Measurements from ENCODE around the gene KLKB1. TPM values are rescaled to one million over a fixed set of nuclear protein-coding genes. Genes with fewer than 3 reads are reported as not detected.
"Not testable (repeated sequence)": the region's sequence is repeated elsewhere in the genome, so short reads cannot be mapped to it uniquely, and the experiment has no call there.

Gene KLKB1
- total RNA-seq, 1 experiment from 2014 or later, result not detected

DNA sequence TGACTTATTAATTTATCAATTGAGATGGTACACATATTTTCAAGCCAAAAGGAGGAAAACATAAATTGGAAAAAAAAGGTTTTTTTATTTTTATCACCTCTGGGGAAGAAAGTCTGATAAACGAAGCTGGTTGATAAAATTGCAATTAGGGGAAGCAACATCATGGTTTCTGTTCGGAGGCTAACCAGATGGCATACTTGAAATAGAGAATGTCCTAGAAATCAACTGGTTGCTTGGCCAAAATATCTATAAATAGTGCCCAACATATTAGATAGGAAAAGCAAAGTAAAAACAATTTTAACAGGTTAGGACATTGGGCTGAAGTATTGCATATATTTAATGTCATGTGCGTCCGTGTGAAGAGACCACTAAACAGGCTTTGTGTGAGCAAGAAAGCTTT, 14.3 kb downstream of the KLKB1 start:
- H3K9me3 Mint-ChIP-seq (ENCODE audit: unreplicated experiment), result no peaks in the 10 kb centered on the region
- H3K27me3 Mint-ChIP-seq (ENCODE audit: insufficient read depth, unreplicated experiment), result peaks cover 7% of the 10 kb centered on the region
- H3K4me3 Mint-ChIP-seq (ENCODE audit: unreplicated experiment), result no peak overlapping the region
- TF ChIP-seq, protein P1, sequence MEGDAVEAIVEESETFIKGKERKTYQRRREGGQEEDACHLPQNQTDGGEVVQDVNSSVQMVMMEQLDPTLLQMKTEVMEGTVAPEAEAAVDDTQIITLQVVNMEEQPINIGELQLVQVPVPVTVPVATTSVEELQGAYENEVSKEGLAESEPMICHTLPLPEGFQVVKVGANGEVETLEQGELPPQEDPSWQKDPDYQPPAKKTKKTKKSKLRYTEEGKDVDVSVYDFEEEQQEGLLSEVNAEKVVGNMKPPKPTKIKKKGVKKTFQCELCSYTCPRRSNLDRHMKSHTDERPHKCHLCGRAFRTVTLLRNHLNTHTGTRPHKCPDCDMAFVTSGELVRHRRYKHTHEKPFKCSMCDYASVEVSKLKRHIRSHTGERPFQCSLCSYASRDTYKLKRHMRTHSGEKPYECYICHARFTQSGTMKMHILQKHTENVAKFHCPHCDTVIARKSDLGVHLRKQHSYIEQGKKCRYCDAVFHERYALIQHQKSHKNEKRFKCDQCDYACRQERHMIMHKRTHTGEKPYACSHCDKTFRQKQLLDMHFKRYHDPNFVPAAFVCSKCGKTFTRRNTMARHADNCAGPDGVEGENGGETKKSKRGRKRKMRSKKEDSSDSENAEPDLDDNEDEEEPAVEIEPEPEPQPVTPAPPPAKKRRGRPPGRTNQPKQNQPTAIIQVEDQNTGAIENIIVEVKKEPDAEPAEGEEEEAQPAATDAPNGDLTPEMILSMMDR (IDR thresholded peaks at IDR 0.05; ENCODE audit: insufficient read depth in 1 of 2, low read depth in 1 of 2, low read length in 1 of 2, severe bottlenecking in 1 of 2, unreplicated experiment in 1 of 2), result no peak
- no peaks in the 10 kb centered on the region for H3K36me3 Mint-ChIP-seq (ENCODE audit: insufficient read depth, unreplicated experiment)
- CTCF ChIA-PET, result interaction anchor here (0.6 kb wide), 1 partner anchor 24 kb away, joined by 4 read pairs; no protein-coding TSS in a partner anchor
- H3K27ac Mint-ChIP-seq (ENCODE audit: unreplicated experiment), result no peak overlapping the region
- no peaks in the 10 kb centered on the region for H3K4me1 Mint-ChIP-seq (ENCODE audit: low read depth, unreplicated experiment)
- intact Hi-C loops (cut with micrococcal nuclease; ENCODE audit: unreplicated experiment), result no loop called here
- Histone ChIP-seq H3K4me1 (no peaks in the 10 kb centered on the region), H3K9me3 (no peaks in the 10 kb centered on the region), H3K36me3 (ENCODE audit: control insufficient read depth, insufficient read depth, low read length) (no peaks in the 10 kb centered on the region), H3K27me3 (replicated peaks; ENCODE audit: control insufficient read depth, insufficient read depth, low read length) (no peaks in the 10 kb centered on the region), H3K4me3 (ENCODE audit: low read depth, low read length) (no peak overlapping the region)
- no TSS peak for BruUV-seq (replicated peaks)
- DNase-seq, result no peak
- POLR2A ChIA-PET, result no interaction called here

DNA sequence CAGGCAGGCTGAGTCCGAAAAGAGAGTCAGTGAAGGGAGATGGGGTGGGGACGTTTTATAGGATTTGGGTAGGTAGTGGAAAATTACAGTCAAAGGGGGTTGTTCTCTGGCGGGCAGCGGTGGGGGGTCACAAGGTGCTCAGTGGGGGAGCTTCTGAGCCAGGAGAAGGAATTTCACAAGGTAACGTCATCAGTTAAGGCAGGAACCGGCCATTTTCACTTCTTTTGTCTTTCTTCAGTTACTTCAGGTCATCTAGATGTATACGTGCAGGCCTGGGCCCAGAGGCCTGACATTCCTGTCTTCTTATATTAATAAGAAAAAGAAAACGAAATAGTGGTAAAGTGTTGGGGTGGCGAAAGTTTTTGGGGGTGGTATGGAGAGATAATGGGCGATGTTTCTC, 14.7 kb downstream of the KLKB1 start:
- H3K4me3 Mint-ChIP-seq (ENCODE audit: unreplicated experiment); BruUV-seq (replicated peaks); H3K4me3 ChIP-seq (ENCODE audit: low read depth, low read length); H3K4me1 Mint-ChIP-seq (ENCODE audit: low read depth, unreplicated experiment); H3K4me1 ChIP-seq; POLR2A ChIA-PET; H3K27ac Mint-ChIP-seq (ENCODE audit: unreplicated experiment); H3K9me3 ChIP-seq; H3K9me3 Mint-ChIP-seq (ENCODE audit: unreplicated experiment); H3K36me3 Mint-ChIP-seq (ENCODE audit: insufficient read depth, unreplicated experiment); intact Hi-C loops (cut with micrococcal nuclease; ENCODE audit: unreplicated experiment); H3K27me3 Mint-ChIP-seq (ENCODE audit: insufficient read depth, unreplicated experiment); H3K27me3 ChIP-seq (replicated peaks; ENCODE audit: control insufficient read depth, insufficient read depth, low read length); H3K36me3 ChIP-seq (ENCODE audit: control insufficient read depth, insufficient read depth, low read length); DNase-seq: not testable (repeated sequence)
- CTCF ChIA-PET, result interaction anchor here (0.6 kb wide), 1 partner anchor 24 kb away, joined by 4 read pairs; no protein-coding TSS in a partner anchor

DNA sequence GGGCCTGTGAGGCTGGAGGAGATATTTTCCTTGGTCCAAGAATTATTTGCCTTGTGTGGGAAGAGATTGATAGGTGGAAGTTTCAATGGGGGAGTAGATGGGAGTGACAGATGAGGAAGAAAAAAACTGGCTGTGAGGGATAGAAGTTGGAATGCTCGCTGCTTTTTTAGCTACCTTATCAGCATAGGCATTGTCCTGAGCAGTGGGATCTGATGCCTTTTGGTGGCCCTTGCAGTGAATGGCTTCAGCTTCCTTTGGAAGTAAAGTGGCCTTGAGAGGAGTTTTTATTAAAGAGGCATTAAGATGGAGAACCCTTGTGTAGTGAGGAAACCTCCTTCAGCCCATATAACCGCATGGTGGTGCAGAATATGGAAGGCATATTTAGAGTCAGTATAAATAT, 16.0 kb downstream of the KLKB1 start:
- no peak for DNase-seq
- POLR2A ChIA-PET, result no interaction called here
- BruUV-seq (replicated peaks), result no TSS peak
- no peaks in the 10 kb centered on the region for H3K9me3 Mint-ChIP-seq (ENCODE audit: unreplicated experiment)
- intact Hi-C loops (cut with micrococcal nuclease; ENCODE audit: unreplicated experiment), result no loop called here
- H3K36me3 Mint-ChIP-seq (ENCODE audit: insufficient read depth, unreplicated experiment), result no peaks in the 10 kb centered on the region
- TF ChIP-seq, protein P1 (IDR thresholded peaks at IDR 0.05; ENCODE audit: insufficient read depth in 1 of 2, low read depth in 1 of 2, low read length in 1 of 2, severe bottlenecking in 1 of 2, unreplicated experiment in 1 of 2), result no peak
- no peaks in the 10 kb centered on the region for H3K4me1 ChIP-seq
- no peak overlapping the region for H3K27ac Mint-ChIP-seq (ENCODE audit: unreplicated experiment)
- H3K9me3 ChIP-seq, result no peaks in the 10 kb centered on the region
- CTCF ChIA-PET, result no interaction called here
- H3K4me3 ChIP-seq (ENCODE audit: low read depth, low read length), result no peak overlapping the region
- no peaks in the 10 kb centered on the region for H3K36me3 ChIP-seq (ENCODE audit: control insufficient read depth, insufficient read depth, low read length)
- peaks cover 5% of the 10 kb centered on the region for H3K27me3 Mint-ChIP-seq (ENCODE audit: insufficient read depth, unreplicated experiment)
- H3K27me3 ChIP-seq (replicated peaks; ENCODE audit: control insufficient read depth, insufficient read depth, low read length), result no peaks in the 10 kb centered on the region
- no peak overlapping the region for H3K4me3 Mint-ChIP-seq (ENCODE audit: unreplicated experiment)
- H3K4me1 Mint-ChIP-seq (ENCODE audit: low read depth, unreplicated experiment), result no peaks in the 10 kb centered on the region

DNA sequence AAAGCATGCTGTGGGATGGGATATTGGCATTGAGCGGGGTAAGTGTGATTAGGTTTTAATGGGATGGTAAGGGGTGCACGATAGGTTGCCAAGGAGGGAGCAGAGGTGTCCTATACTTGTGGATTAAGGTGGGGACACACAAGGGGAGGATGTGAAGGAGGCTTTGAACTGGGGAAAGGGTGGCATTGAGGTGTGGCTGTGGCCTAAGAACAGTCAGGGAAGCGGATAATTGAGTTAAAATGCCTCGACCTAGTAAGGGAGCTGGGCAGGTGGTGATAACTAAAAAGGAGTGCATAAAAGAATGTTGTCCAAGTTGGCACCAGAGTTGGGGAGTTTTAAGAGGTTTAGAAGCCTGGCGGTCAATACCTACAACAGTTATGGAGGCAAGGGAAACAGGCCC, 17.5 kb downstream of the KLKB1 start:
- ChIA-PET CTCF (no interaction called here), POLR2A (no interaction called here)
- H3K27me3 ChIP-seq (replicated peaks; ENCODE audit: control insufficient read depth, insufficient read depth, low read length), result no peaks in the 10 kb centered on the region
- intact Hi-C loops (cut with micrococcal nuclease; ENCODE audit: unreplicated experiment), result no loop called here
- Mint-ChIP-seq H3K9me3 (ENCODE audit: unreplicated experiment) (no peaks in the 10 kb centered on the region), H3K27ac (ENCODE audit: unreplicated experiment) (no peak overlapping the region), H3K4me1 (ENCODE audit: low read depth, unreplicated experiment) (no peaks in the 10 kb centered on the region), H3K36me3 (ENCODE audit: insufficient read depth, unreplicated experiment) (no peaks in the 10 kb centered on the region), H3K4me3 (ENCODE audit: unreplicated experiment) (no peak overlapping the region), H3K27me3 (ENCODE audit: insufficient read depth, unreplicated experiment) (peaks cover 5% of the 10 kb centered on the region)
- no TSS peak for BruUV-seq (replicated peaks)
- no peaks in the 10 kb centered on the region for H3K9me3 ChIP-seq
- no peak overlapping the region for H3K4me3 ChIP-seq (ENCODE audit: low read depth, low read length)
- H3K4me1 ChIP-seq, result no peaks in the 10 kb centered on the region
- no peaks in the 10 kb centered on the region for H3K36me3 ChIP-seq (ENCODE audit: control insufficient read depth, insufficient read depth, low read length)
- DNase-seq, result no peak
- TF ChIP-seq, protein P1 (IDR thresholded peaks at IDR 0.05; ENCODE audit: insufficient read depth in 1 of 2, low read depth in 1 of 2, low read length in 1 of 2, severe bottlenecking in 1 of 2, unreplicated experiment in 1 of 2), result no peak

DNA sequence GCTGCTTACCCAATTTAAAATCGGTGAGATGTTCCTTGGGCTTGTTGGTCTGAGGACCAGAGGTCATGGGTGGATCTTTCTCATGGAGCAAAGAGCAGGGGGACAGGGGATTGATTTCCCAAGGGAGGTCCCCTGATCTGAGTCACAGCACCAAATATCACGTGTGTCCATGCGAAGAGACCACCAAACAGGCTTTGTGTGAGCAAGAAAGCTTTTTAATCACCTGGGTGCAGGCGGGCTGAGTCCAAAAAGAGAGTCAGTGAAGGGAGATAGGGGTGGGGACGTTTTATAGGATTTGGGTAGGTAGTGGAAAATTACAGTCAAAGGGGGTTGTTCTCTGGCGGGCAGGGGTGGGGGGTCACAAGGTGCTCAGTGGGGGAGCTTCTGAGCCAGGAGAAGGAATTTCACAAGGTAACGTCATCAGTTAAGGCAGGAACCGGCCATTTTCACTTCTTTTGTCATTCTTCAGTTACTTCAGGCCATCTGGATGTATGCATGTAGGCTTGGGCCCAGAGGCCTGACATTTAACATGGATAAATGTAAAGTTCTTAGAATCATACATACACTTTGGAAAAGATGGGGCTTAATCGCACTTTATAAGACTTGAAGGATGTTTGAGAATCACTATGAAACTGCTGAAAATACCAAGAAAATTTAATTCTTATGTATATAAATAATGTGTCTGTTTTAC, 19.9 kb downstream of the KLKB1 start:
- H3K4me3 Mint-ChIP-seq (ENCODE audit: unreplicated experiment); POLR2A ChIA-PET; intact Hi-C loops (cut with micrococcal nuclease; ENCODE audit: unreplicated experiment); H3K9me3 ChIP-seq; H3K4me3 ChIP-seq (ENCODE audit: low read depth, low read length); H3K36me3 Mint-ChIP-seq (ENCODE audit: insufficient read depth, unreplicated experiment); BruUV-seq (replicated peaks); H3K27ac Mint-ChIP-seq (ENCODE audit: unreplicated experiment); CTCF ChIA-PET; H3K9me3 Mint-ChIP-seq (ENCODE audit: unreplicated experiment); H3K4me1 Mint-ChIP-seq (ENCODE audit: low read depth, unreplicated experiment); DNase-seq; H3K27me3 ChIP-seq (replicated peaks; ENCODE audit: control insufficient read depth, insufficient read depth, low read length); H3K27me3 Mint-ChIP-seq (ENCODE audit: insufficient read depth, unreplicated experiment); H3K36me3 ChIP-seq (ENCODE audit: control insufficient read depth, insufficient read depth, low read length); H3K4me1 ChIP-seq: not testable (repeated sequence)

All from Caco-2 (cell line).